Uterus (tissue), 2 donors: ENCODE measurements around the gene ANGPTL8.

ENCODE experiments used
- POLR2A ChIP-seq, 2 donors: fragments of 450-650 bp; IDR thresholded peaks; one replicate each; pipeline ENCODE4 v1.6.1; 2016; ENCODE audit warnings: antibody characterized with exemption in 2 of 2, mild to moderate bottlenecking in 1 of 2, moderate library complexity in 1 of 2
- TF ChIP-seq, protein P1 (sequence below), 4 experiments: fragments of 200-600 bp in 2 of 4; fragments of 450-650 bp in 2 of 4; sonication (generic) in 2 of 4; IDR thresholded peaks; one replicate each; pipeline ENCODE4 v1.5.1; 2016 to 2019; ENCODE audit warnings: antibody characterized with exemption in 4 of 4, mild to moderate bottlenecking in 2 of 4, moderate library complexity in 1 of 4

- TF ChIP-seq, protein P1, sequence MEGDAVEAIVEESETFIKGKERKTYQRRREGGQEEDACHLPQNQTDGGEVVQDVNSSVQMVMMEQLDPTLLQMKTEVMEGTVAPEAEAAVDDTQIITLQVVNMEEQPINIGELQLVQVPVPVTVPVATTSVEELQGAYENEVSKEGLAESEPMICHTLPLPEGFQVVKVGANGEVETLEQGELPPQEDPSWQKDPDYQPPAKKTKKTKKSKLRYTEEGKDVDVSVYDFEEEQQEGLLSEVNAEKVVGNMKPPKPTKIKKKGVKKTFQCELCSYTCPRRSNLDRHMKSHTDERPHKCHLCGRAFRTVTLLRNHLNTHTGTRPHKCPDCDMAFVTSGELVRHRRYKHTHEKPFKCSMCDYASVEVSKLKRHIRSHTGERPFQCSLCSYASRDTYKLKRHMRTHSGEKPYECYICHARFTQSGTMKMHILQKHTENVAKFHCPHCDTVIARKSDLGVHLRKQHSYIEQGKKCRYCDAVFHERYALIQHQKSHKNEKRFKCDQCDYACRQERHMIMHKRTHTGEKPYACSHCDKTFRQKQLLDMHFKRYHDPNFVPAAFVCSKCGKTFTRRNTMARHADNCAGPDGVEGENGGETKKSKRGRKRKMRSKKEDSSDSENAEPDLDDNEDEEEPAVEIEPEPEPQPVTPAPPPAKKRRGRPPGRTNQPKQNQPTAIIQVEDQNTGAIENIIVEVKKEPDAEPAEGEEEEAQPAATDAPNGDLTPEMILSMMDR (IDR thresholded peaks at IDR 0.05), result no peak
- no peak for TF ChIP-seq POLR2A (IDR thresholded peaks at IDR 0.05)
Observed at GRCh38 chr19:11239377-11240000, at the start of gene ANGPTL8.
